Measurements from ENCODE around the gene TSHZ2. TPM values are rescaled to one million over a fixed set of nuclear protein-coding genes. Genes with fewer than 3 reads are reported as not detected.
"Not testable (repeated sequence)": the region's sequence is repeated elsewhere in the genome, so short reads cannot be mapped to it uniquely, and the experiment has no call there.

Gene TSHZ2
- total RNA-seq, 1 experiment from 2014 or later: 1.4 TPM

DNA sequence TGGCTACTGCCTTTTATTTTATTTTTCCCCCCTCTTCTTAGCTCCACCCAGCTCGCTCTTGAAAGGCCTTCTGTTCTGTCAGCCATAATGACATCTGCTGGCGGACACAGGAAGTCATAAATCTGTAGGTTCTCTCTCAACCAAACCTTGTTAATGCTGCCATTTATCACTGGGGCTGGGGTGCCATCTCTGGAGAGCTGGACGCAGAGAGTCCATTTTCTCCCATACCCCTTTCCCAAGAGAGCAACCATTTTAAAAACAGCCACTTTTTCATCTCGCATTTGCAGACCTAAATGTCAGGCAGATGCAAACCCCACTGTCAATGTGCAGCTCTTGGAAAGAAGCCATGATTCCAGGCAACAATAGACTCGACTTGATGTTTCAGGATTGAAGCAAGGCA lies 13.0 kb upstream of the TSHZ2 start:
- DNase-seq (ENCODE audit: low spot score): peak; percentile 53

GRCh38 chr20:52962183-52962582 lies 10.0 kb upstream of the TSHZ2 start:
- no peak for DNase-seq (ENCODE audit: low spot score)

- DNase-seq (ENCODE audit: low spot score): no peak
Measured at GRCh38 chr20:52963131-52963530, 9.0 kb upstream of the TSHZ2 start.

DNA sequence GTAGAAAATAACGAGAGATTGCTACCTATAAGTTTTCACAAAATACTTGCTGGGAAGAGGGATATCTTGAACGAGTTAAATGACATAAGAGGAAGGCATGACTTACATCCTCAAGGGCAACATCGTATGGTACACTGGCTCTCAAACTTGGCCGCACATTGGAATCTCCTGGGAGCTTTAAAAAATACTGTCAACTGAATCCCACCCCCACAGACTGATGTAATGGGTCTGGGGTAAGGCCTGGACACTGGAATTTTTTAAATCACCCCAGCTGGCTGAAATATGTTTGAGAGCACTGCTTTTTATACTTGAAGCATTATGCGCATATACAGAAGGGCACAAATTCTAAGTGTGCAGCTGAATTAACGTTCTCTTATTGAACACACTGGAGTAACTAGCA lies 8.0 kb upstream of the TSHZ2 start:
- no peak for DNase-seq (ENCODE audit: low spot score)

DNA sequence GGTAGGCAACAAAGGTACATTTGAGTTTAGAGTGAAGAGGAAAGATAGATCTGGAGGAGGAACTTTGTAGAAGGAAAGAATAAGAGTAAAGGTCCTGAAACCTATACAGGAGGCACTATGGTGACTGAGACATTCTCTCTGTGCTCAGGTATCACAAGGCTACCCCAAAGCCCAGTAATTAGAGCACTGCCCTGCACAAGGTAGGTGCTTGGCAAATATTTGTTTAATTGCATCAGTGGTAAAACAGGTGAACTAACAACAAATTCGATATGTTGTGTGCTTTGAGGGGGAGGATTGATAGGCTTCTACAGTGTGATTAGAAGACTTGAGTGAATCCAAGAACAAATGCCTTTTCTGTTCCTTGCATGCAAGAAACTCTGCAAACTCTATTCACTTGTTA lies 6.8 kb upstream of the TSHZ2 start:
- DNase-seq (ENCODE audit: low spot score): no peak

- DNase-seq (ENCODE audit: low spot score): no peak
Measured at GRCh38 chr20:52965819-52966218, 6.3 kb upstream of the TSHZ2 start.

- DNase-seq (ENCODE audit: low spot score): not testable (repeated sequence)
Measured at GRCh38 chr20:52966543-52966942, 5.6 kb upstream of the TSHZ2 start.

DNA sequence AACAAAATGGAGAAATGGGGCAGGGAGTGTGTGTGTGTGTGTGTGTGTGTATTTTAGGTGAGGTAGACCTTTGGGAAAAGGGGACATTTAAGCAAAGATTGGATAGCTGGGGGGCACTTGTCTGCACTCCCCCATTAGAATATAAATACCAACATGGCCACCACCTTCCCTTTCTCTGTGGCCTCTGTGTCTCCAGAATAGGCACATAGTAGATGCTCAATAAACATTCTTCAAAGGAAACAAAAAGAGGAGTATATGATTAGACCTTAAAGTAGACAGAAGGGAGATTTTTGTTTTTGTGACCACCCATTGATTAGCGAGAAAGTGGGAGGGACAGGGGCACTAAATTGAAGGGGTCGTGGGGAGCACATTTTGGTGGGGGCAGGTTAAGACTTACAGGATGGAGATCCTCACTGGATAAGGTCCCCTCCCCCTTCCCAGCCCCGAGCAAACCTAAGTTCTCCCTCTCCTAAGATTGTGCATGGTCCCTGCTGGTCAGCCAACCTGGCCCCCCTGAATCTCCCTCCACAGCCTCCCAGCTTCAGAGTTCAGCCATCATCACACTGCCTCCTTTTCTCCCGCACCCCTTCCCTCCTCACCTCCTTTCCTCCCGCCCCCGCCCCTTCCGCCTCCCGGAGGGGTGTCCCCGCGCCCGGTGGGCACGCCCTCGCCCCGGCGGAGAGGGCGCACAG lies 514 bp upstream of the TSHZ2 start:
- DNase-seq (ENCODE audit: low spot score): no peak

DNA sequence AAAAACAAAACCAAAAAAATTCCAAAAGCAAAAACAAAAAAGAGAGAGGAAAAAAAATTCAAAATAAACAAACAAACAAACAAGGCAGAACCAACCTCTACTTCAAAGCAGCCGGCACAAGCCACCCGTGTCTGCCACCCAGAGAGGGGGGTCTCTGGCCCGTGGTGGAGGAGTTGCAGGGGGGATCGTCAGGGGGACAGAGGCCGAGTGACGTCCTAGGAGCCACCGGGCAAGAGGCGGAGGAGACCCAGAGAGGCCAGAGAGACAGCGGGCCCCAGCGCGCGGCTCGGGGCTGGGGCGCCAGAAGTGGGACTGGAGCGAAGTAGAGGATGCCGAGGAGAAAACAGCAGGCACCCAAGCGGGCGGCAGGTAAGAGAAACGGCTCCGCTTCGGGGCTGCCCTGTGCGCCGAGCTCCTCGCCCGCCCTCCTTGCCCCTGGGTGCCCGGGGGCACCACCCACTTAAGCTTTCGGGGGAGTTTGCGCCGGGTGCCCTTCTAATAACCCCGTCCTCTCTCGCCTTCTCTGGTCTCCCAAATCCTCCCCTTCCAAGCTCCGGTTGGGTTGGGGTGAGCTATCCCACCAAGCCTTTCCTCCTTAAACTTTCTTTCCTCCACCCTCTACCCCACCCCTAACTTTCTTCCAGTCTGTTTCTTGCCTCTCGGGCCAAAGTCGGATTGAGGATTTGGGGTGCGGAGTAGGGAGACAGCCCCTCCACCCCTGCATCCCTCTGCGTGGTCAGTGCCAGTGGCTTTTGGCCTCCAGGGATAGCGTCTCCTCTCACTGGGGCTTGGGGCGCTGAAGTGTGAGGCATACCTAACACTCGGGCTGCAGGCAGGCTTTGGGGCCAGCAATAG lies 1.0 kb downstream of the TSHZ2 start:
- no peak for DNase-seq (ENCODE audit: low spot score)

GRCh38 chr20:52974179-52974594 lies 2.0 kb downstream of the TSHZ2 start:
- DNase-seq (ENCODE audit: low spot score): no peak

- no peak for DNase-seq (ENCODE audit: low spot score)
Measured at GRCh38 chr20:52975029-52975732, 3.0 kb downstream of the TSHZ2 start.

DNA sequence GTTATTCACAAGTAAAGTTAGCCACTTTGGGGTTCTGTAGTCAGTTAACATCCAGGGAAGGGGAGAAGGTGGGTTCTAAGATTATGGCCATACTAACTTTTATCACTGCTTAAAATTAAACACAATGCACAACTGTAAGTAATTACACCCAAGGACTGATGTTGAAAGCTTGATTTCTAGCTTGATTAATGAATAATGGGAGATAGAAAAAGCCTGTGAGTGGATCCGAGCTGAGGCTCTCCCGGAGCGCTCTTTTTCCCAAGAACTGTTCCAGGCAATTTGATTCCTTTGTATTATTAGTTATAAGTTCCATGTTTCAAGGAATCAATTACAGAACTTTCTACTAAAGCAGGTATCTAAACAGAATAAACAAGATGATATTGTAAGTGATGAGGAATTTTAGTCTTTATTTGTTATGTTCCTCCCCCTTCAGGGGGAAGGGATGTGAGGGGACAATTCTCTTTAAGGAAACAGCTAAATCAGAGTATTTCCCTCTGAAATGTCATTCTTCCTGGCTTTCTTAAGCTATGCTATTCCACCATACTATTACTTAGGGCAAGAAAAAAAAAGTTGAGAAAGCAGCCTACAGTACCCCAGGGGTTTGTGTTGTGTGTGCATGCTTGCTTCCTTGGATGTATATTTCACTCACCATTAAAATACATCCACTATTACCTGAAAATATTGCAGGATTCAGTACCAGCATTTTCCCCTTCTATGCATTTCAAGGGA lies 3.8 kb downstream of the TSHZ2 start:
- no peak for DNase-seq (ENCODE audit: low spot score)

GRCh38 chr20:52978851-52979250 lies 6.7 kb downstream of the TSHZ2 start:
- DNase-seq (ENCODE audit: low spot score): no peak

DNA sequence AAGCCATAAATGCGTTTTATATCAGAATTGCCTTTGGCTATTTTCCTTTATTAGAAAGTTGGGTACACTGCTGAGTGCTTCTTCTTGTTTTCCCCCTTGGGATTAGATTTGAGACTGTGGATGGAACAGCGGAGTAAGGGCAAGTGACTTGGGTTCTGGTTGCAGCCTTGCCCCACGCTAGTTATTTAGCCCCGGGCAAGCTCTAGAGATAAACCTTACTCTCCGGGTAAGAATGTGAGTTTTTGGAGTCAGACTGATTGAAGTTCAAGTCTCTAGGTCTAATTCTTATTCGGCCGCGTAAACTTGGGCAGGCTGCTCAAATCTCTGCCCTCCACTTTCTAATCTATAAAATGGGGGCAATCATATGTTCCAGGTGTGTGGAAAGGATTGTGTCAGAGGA lies 8.9 kb downstream of the TSHZ2 start:
- DNase-seq (ENCODE audit: low spot score): no peak

DNA sequence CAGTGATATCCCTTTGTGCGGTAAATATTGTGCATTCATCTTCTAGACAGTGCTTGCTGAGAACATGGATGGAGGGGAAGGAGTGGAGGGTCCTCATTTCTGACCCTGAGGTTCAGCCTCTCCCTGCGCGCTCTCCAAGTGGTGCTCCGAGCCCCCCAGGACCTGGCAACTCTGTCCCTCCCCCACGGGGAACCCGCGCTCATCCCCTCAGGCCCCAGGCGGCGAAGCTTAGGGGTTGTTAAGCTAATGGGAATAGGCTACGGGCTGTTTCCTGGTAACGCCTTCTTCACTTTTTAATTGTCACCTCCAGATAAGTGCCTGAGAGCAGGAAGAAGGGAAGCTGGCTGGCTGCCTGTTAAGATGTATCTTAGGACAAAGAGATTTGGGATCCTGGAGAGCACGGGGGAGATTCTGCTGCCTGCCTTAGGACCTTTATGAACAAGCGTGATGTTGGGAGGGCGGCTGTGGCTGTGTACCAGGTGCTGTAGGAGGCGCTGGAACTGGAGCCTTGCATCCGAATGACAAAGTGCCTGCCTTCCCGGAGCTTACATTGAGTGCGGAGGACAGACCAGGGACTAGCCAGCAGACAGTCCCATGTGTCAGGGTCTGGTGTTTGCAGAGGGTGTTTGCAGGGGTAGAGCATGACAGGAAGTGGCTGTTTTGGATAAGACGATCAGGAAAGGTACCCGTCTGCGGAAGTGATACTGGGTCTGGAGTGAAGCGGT lies 11.7 kb downstream of the TSHZ2 start:
- no peak for DNase-seq (ENCODE audit: low spot score)

GRCh38 chr20:52984451-52984810 lies 12.3 kb downstream of the TSHZ2 start:
- no peak for DNase-seq (ENCODE audit: low spot score)

DNA sequence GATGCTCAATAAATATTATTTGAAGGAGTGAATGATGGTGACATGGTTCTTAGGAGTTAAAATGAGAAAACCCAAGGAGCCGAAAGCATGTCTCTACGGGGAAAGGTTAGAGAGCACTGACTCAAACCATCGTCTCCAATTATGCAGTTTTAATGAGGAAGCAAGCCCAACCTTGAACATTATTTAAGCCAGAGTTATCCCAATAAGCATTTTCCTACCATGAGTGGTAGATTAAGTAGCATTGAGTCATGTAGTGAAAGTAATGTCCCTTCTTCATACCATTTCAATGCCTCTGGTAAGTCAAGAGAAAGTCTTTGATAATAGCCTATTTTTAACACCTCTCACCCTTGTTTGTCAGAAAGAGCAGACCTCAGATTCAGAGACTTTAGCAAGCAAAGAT lies 13.5 kb downstream of the TSHZ2 start:
- DNase-seq (ENCODE audit: low spot score): no peak

DNA sequence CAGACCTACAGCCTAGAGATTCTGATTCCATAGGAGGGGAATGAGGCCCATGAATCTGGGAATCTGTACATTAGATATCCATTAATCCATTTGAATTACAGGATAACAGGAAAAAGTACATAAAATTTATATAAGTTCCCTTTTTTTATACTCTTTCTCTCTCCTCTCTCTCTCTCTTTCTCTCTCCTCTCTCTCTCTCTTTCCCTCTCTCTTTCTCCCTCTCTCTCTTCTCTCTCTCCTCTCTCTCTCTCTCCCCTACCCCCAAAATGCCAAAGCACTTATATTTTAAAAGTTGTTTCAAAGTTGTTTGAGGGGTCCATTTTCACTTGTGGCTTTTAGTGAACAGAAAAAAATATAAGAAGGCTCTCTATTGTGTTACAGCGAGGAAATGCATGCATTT lies 15.1 kb downstream of the TSHZ2 start:
- DNase-seq (ENCODE audit: low spot score): no peak

GRCh38 chr20:52991830-52992229 lies 19.7 kb downstream of the TSHZ2 start:
- no peak for DNase-seq (ENCODE audit: low spot score)

GRCh38 chr20:52992632-52993031 lies 20.5 kb downstream of the TSHZ2 start:
- no peak for DNase-seq (ENCODE audit: low spot score)

- no peak for DNase-seq (ENCODE audit: low spot score)
Measured at GRCh38 chr20:52993076-52993475, 20.9 kb downstream of the TSHZ2 start.

Measured in H4 (cell line).